ENCODE results near the gene GGA1.
"Not testable (repeated sequence)": the region's sequence is repeated elsewhere in the genome, so short reads cannot be mapped to it uniquely, and the experiment has no call there.

The GGA1 gene

DNA sequence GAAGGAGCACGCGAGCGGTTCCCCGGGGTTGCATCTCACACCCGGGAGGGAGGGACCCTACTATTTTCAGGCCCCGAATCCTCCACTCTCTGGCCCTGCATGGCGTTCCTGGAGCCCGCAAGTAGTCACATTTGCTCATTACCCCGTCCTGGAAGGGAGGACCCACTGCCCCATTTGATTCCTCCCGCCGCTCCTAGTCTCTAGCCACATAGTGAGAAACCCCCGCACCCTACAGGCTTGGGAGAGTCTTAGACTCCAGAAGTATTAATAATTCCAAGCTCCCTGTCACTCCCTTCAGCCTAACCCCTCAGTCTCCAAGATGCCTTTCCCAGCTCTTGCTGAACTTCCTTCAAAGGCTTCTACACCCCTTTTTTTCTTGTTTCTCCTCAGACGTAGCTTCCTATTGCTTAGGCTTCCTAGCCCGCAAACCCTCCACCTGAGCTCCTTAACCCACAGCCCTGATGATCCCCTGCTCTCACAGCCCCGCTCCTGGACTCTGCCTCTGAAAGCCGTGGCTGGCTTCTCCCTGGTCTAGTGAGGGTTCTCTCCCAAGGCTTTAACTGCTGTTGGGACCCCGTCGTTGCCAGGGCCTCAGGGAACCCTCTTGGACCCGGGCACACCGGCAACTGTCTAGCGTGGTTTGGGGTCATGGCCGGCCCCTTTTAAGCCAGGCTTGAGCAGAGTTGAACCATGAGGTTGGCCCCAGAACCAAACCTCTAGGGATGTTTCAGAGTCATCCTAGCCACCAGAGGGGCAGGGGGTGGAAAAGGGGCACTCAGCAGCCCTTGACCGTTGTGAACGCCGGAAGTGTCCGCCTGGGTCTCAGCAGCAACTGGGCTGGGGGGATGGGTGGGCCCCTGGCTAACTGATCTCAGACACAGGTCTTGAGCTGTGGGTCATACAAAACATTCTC, 862 bp downstream of the GGA1 start:
- no peak for DNase-seq (ENCODE audit: low spot score)

DNA sequence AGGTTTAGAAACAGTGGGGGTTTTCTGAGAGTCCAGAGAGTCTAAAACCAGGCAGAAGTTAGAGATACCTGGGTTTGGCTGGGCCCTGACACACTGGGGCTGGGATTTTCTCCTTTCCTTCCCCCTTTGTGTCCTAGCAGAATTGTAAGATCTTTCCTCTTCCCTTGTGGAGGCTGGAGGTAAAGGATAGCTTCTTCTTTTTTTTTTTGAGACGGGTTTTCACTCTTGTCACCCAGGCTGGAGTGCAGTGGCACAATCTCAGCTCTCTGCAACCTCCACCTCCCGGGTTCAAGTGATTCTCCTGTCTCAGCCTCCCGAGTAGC, 1.5 kb downstream of the GGA1 start:
- not testable (repeated sequence) for DNase-seq (ENCODE audit: low spot score)

DNA sequence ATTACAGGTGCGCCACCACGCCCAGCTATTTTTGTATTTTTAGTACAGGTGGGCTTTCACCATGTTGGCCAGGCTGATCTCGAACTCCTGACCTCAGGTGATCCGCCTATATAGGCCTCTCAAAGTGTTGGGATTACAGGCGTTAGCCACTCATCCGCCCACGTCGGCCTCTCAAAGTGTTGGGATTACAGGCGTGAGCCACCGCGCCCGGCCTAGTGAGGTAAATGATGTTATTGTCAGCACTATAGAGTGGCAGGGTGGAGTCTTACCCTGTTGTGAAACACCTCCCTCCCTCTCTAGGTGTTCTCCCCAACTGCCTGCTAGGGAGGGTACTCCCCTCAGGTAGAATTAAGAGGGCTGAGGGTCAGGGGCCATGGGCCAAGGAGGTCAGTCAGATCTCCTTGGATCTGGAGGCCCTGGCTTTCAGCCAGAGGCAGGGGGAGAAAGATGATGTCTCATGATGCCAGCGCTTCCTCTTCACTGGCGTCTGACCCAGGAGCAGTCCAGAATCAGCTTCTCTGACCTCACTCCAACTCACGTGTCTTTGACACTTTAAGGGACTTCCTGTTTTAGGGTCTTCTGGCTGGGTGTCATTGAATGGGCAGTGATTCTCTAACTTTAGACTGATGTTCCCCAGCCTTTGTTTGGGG, 2.0 kb downstream of the GGA1 start:
- DNase-seq (ENCODE audit: low spot score) = peak; percentile 83

DNA sequence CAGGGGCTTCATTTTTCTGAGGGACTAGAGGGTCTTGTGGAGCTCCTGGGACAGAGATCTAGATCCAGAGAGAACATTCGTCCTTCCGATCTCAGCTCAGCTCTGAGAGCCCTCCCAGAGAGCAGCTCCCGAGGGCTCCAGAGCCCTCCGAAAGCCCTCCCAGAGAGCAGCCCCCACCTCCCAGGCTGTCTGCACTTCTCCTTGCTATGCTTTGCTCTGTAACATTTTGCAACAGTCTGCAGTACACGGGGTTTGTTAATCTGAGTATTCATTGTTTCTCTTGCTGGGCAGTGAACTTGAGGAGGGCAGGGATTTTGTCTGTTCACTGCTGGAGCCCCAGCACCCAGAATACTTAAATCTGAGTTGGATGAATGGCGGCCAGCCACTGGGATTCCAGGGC, 2.6 kb downstream of the GGA1 start:
- DNase-seq (ENCODE audit: low spot score) = no peak

DNA sequence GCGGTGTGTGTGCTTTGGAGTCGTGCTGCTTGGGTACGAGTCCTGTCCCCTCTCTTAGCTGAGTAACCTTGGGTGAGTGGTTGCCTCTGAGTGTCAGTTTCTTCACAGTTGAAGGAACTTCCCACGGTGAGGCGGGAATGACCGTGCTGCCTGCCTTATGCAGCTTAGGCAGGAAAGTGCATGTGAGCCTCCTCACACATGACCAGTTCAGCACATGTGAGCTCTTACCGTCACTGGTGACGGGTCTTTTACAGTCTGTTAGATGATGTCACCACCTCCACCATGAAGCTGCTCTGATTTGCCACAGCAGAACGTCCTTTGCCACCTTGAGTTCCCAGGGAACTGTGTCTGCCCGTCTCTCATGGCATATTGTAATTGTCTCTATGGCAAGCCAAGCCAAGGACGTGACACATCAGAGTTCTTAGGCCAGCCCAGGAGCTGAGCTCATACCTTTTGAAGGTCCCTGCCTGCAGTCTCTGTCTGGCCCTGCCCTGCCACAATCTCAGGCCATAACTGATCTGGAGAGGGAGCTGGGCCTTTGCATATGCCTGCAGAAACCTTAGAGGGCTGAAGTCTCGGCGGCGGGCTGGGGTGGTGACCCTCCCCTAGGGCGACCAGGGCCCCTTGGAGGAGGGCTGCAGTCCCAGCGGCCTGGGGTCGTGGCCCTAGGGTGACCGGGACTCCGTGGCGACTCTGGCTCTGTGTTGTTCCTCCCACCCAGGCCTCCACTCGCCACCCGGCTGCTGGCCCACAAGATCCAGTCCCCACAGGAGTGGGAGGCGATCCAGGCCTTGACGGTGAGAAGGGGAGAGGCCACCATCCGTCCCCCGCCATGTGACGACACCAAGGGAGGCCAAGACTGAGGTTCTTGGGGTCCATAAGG, 7.8 kb downstream of the GGA1 start:
- DNase-seq (ENCODE audit: low spot score) = no peak

DNA sequence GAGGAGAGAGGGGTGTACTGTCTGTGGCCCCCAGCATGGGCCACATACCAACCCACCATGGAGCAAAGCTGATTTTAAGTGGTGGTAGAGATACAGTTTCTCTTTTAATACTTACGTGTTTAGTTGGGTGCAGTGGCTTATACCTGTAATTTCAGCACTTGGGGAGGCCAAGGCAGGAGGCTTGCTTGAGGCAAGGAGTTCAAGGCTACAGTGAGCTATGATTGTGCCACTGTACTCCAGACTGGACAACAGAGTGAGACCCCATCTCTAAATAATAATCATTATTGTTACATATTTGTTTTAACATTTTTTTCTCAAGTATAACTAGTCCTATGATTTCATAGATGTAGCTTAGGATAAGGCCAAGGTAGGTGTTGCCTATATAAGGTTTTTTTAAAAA, 8.8 kb downstream of the GGA1 start:
- no peak for DNase-seq (ENCODE audit: low spot score)

DNA sequence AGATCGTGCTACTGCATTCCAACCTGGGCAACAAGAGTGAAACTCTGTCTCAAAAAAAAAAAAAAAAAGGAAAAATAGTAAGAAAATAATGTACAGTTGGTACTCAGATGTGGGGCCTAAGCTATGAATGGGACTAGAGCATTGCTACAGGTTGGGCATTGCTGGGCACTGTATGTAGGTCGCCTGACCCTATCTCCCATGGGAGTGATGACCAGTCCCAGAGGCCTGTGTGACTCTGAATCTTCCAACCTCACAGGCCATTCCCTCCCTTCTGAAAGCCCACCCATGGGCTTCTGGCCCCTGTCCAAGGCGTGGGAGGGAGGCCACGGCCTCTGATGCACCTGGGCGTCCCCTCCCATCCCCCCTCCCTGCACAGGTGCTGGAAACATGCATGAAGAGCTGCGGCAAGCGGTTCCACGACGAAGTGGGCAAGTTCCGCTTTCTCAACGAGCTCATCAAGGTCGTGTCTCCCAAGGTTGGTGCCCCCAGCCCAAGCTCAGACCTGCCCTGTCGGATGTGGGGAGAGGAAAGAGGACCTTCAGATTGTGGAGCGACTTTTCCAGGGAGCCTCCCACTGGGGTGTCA, 9.5 kb downstream of the GGA1 start:
- DNase-seq (ENCODE audit: low spot score) = no peak

DNA sequence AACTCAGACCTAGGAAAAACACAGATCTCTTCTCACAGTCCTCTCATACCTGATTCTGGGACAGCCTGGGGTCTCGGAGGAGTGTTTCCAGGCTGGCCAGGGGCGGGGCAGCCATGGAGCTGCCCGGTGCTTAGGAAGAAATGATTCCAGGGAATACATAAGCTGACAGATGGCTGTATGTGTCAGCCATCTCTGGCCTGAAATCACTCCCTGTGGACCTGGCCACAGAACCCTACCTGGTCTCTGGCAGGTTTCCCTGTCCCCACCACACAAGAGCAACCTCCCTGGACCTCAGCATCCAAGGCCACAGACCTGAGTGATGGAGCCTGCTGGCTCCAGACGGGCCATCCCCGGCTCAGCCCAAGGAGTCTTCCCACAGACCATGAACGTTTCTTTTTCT, 10.0 kb downstream of the GGA1 start:
- DNase-seq (ENCODE audit: low spot score) = no peak

DNA sequence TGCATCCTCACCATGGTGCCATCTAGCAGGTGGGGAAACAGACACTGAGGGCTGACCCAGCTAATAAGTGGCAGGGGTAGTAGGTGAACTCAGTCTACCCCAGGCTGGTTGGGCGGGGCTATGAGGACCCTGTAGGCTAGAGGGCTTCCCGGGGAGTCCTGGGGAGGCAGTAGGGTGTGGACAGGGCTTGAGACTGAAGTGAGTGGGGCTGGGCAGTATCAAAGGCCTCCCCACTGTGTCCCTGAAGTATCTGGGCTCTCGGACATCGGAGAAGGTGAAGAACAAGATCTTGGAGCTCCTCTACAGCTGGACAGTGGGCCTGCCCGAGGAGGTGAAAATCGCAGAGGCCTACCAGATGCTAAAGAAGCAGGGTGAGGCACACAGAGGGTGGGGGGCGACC, 11.4 kb downstream of the GGA1 start:
- DNase-seq (ENCODE audit: low spot score) = no peak

DNA sequence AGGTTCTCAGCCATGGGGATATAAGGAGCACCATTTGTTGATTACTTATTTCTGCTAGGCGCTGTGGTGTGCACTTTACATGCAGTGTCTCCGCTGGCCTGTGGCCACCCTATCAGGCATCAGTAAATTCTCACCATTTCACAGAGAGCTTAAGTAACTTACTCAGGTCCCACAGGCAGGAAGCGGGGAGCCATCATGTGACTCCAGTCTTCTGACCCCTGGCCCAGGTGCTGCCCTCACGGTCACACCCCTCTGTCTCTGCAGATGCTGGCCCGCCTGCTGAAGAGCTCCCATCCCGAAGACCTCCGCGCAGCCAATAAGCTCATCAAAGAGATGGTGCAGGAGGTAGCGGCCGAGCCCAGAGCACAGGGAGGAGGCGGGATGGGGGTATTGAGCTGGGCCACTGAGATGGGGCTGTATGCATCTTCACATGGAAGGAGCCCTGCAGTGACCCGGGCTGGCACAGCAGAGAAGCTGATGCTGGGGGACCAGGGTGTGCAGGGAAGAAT, 12.8 kb downstream of the GGA1 start:
- no peak for DNase-seq (ENCODE audit: low spot score)

DNA sequence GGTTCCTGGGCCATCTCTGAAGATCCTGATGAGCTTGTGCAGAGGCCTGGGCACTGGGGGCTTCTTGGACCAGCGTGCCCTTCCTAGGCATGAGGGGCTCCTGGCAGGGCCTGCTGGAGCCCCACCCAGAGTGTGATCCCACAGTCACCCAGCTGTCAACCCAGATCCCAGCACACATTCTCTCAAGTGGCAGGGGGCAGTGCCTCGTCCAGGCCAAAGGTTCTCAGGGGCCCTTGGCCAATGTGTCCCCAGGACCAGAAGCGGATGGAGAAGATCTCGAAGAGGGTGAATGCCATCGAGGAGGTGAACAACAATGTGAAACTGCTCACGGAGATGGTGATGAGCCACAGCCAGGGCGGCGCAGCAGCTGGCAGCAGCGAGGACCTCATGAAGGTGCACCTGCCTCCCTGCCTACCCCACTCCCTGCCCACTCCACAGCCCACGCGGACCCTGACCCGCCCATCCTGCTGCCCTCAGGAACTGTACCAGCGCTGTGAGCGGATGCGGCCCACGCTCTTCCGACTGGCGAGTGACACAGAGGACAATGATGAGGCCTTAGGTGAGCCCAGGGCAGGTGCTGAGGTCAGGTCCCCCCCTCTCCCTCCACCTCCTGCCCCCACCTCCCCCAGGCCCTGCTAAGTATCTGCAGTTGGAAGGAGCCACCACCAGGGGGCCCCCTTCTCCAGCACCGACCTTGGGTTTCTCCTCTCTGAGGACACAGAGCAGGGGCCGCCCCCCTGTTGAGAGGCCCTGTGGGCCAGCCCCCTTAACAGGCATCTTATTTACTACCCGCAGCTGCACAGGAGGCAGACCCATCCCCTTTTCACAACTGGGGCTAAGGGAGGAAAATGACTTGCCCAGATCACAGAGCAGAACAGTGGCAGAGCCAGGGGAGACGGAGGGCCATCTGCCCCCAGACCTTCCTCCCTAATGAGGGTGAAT, 14.7 kb downstream of the GGA1 start:
- no peak for DNase-seq (ENCODE audit: low spot score)

DNA sequence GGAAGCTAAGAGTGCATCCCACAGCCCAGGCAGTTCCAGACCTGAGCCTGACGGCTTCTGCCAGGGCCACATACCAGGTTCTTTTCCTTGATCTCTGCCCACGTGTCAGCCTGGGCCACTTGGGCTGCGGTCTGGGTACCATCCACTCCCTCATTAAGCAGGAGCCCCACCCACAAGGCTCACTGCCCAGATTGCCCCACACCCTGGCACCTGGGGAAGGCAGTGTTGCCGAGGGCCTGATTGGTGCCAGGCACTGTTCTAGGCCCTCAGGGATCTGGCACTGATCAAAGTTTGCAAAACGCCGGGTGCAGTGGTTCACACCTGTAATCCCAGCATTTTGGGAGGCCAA, 15.4 kb downstream of the GGA1 start:
- DNase-seq (ENCODE audit: low spot score) = no peak

DNA sequence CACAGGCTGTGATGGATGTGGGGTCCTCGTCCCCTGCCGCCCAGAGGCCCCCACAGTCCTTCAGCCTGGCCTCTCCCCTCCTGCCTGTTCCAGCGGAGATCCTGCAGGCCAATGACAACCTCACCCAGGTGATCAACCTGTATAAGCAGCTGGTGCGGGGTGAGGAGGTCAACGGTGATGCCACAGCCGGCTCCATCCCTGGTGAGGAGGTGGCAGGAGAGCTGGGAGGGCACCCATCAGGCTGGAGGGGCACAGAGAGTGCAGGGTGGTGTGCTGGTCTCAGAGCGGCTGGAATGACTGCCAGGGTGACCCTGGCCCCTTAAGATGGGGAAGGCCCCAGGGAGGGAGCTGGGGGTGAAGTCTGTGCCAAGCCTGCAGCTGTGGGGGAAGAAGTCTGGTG, 16.2 kb downstream of the GGA1 start:
- DNase-seq (ENCODE audit: low spot score) = no peak

DNA sequence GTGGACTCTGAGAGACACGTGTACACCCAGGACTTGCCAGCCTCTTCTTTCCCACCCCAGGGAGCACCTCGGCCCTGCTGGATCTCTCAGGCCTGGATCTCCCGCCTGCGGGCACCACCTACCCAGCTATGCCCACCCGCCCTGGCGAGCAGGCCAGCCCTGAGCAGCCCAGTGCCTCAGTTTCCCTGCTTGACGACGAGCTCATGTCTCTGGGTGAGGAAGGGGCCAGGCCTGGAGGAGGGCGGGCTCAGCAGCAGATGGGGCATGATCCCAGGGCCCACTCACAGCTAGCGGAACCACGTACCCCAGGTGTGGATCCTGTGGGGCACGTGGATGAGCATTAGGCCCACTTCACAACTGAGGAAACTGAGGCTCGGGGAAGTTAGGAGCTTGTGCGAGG, 17.1 kb downstream of the GGA1 start:
- DNase-seq (ENCODE audit: low spot score) = no peak

DNA sequence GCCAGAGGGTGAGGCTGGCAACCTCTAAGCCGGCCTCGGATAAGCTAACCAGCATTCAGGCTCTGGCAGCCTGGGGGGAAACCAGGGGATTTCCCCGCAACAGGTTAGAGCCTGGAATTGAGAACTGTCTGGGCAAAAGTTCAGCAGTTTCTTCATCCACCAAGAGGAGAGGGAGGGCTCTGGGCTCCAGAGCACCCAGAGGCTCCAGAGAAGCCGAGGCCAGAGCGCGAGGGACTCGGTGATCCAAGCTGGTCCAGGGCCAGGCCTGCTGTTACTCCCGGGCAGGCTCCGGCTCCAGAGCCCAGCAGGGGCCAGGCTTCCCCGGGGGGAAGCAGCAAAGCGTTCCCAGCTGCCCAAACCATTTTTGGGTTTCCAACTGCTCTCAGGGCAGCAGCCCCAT, 17.5 kb downstream of the GGA1 start:
- no peak for DNase-seq (ENCODE audit: low spot score)

DNA sequence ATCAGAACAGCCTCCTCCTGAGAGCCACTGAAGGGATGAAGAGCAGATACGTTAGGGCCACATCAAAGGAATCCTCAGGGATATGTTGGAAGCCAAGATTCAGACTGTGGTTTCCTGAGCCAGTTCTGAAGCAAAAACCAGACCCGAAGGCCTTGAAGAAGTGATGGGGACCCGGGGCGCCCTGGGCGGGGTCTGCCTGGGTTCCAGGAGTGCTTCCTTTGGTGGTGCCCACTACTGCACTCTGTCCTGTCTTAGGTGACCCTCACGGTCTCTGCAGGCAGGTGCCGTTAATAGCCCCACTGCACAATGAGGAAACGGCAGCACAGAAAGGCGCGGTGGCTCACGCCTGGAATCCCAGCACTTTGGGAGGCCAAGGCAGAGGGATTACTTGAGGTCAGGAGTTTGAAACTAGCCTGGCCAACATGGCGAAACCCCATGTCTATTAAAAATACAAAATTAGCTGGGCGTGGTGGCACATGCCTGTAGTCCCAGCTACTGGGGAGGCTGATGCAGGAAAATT, 18.0 kb downstream of the GGA1 start:
- no peak for DNase-seq (ENCODE audit: low spot score)

DNA sequence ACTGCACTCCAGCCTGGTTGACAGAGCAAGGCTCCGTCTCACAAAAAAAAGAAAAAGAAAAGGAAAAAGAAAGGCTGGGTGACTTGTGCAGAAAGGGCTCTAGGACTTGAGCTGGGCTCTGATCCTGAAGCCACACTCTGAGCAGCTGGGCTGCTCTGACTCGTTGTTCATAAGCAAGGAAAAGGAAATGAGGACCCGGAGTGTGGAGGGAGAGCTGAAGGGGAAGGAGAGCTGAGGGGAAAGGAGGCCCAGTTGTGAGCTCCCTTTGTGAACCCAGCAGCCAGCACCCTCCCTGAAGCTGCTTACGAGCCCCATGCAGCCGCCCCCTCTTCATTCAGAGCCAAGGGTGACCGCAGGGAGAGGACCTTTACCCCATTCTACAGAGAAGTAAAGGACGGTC, 18.5 kb downstream of the GGA1 start:
- no peak for DNase-seq (ENCODE audit: low spot score)

DNA sequence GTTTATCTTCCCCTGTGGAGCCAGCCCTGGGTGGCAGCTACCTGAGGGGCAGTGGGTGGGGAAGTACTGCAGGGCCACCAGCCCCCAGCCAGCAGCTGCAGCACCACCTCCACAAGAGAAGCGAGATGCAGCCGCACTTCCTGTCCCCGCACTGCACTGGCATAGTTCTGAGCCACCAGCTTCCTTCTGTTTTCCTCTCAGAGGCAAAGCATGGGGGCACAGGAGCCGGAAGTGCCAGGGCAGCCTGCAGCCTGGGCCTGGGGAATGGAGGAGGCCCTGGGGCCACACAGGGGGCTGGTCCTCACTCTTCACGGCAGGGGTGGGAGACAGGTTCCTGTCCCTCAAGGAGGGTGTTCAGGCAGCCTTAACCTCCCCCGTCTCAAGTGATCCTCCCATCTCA, 18.9 kb downstream of the GGA1 start:
- DNase-seq (ENCODE audit: low spot score) = no peak

DNA sequence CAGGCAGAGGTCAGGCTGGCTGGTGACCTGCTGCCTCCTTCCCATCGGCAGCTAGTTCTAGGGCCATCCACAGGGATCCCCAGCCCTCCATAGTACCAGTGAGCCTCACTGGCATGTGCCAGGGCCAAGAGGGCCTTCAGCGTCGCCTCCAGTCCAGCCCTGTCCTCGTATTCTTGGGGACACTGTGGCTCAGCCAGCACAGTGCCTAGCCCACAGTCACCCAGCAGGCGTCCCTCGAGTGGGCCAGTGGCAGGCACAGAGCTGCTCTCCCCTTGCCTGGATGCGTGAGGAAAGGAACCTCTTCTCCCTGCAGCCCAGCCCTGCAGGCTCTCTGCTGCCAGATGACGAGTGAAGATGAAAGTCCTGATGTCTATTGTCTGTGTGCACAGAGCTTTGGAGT, 20.2 kb downstream of the GGA1 start:
- DNase-seq (ENCODE audit: low spot score) = no peak

DNA sequence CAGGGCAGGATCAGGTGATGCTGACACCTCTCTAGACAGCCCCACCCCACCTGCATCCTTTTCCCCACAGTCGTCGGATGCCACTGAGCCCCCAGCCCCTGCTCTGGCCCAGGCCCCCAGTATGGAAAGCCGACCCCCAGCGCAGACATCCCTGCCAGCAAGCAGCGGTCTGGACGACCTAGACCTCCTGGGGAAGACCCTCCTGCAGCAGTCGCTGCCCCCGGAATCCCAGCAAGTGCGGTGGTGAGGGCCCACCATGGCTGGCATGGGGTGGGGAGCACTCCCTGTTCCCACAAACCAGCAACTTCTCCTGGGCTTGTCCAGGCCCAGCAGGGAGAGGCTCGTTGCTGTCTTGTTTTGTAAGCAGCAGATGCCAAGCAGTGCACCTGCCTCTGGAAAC, 21.3 kb downstream of the GGA1 start:
- no peak for DNase-seq (ENCODE audit: low spot score)

DNA sequence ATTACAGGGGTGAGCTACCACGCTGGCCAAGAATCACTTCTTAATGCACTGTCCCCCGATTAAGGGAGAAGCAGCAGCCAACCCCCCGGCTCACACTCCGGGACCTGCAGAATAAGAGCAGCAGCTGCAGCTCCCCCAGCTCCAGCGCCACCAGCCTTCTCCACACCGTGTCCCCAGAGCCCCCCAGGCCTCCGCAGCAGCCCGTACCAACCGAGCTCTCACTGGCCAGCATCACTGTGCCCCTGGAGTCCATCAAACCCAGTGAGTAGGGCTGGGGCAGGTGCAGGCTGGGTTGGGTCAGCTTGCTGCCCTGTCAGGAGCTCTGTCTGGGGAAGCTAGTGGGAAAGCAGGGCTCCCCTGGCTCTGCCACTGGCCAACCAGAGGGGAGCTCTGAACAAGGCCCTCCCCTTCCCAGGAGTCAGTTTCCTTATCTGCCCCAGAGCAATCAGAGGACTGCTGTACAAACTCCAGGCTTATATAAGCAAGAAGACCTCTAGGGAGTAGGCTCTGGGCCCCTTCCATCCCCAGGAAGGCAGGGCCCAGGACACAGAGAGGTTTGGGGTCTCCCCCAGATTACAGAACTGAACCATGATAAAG, 22.3 kb downstream of the GGA1 start:
- DNase-seq (ENCODE audit: low spot score) = no peak
